GM12891 (cell line): ENCODE data around the gene IMMP2L.
"Not testable (repeated sequence)": the region's sequence is repeated elsewhere in the genome, so short reads cannot be mapped to it uniquely, and the experiment has no call there.

Source experiments
- DNase-seq: peaks from one replicate; pipeline ENCODE4 v3.0.0; 2011; ENCODE audit warnings: low spot score; ENCODE audit not compliant: insufficient read length
- FAIRE-seq: peaks from 2 replicates; lab custom pipeline; 2011; peaks lifted over from hg19 to GRCh38; lab: Jason Lieb, UNC
- PAX5 ChIP-seq: IDR thresholded peaks from 2 replicates; pipeline ENCODE4 v1.6.1; 2011; ENCODE audit warnings: low read length, moderate library complexity, mild to moderate bottlenecking; ENCODE audit not compliant: insufficient read depth, severe bottlenecking
- POLR2A ChIP-seq: IDR thresholded peaks from 2 replicates; pipeline ENCODE4 v1.6.1; 2011; ENCODE audit warnings: low read depth, low read length, control low read depth
- POLR2AphosphoS5 ChIP-seq: IDR thresholded peaks from 2 replicates; pipeline ENCODE4 v1.6.1; 2011; ENCODE audit warnings: low read depth, low read length, control low read depth
- POU2F2 ChIP-seq: IDR thresholded peaks from 2 replicates; pipeline ENCODE4 v1.6.1; 2011; ENCODE audit warnings: low read depth, mild to moderate bottlenecking, control low read depth, low read length, moderate library complexity
- SPI1 ChIP-seq: IDR thresholded peaks from 2 replicates; pipeline ENCODE4 v1.6.1; 2011; ENCODE audit warnings: low read depth, low read length, control low read depth
- TAF1 ChIP-seq: IDR thresholded peaks from 2 replicates; pipeline ENCODE4 v1.6.1; 2011; ENCODE audit warnings: low read depth, low read length, control low read depth

IMMP2L gene

GRCh38 chr7:111511845-111512244, 50.4 kb downstream of the IMMP2L start:
- FAIRE-seq (no peak), DNase-seq (no peak)
- no peak for TF ChIP-seq PAX5

GRCh38 chr7:111510584-111511378, 51.5 kb downstream of the IMMP2L start:
- DNase-seq = no peak
- no peak for FAIRE-seq
- TF ChIP-seq POU2F2 = no peak
- TF ChIP-seq TAF1 = no peak
- no peak for TF ChIP-seq POLR2AphosphoS5
- TF ChIP-seq POLR2A = no peak
- TF ChIP-seq PAX5 = no peak
- no peak for TF ChIP-seq SPI1

GRCh38 chr7:111510062-111510461, 52.2 kb downstream of the IMMP2L start:
- FAIRE-seq (no peak), DNase-seq (no peak)
- TF ChIP-seq POLR2A = no peak
- TF ChIP-seq SPI1 = no peak
- TF ChIP-seq PAX5 = no peak
- TF ChIP-seq TAF1 = no peak
- no peak for TF ChIP-seq POLR2AphosphoS5
- TF ChIP-seq POU2F2 = no peak

GRCh38 chr7:111509288-111509687, 53.0 kb downstream of the IMMP2L start:
- DNase-seq (no peak), FAIRE-seq (peak; percentile 23)
- TF ChIP-seq TAF1 (no peak), PAX5 (no peak), POU2F2 (no peak), SPI1 (no peak), POLR2AphosphoS5 (no peak), POLR2A (no peak)

GRCh38 chr7:111508387-111508786, 53.9 kb downstream of the IMMP2L start:
- peak; percentile 45 for FAIRE-seq
- DNase-seq = no peak
- TF ChIP-seq POLR2A = no peak
- TF ChIP-seq TAF1 = no peak

GRCh38 chr7:111505422-111505821, 56.9 kb downstream of the IMMP2L start:
- not testable (repeated sequence) for DNase-seq, FAIRE-seq

GRCh38 chr7:111501799-111502198, 60.5 kb downstream of the IMMP2L start:
- FAIRE-seq, DNase-seq: not testable (repeated sequence)

- no peak for FAIRE-seq
- no peak for DNase-seq
- TF ChIP-seq POLR2A (no peak), SPI1 (no peak), POU2F2 (no peak), POLR2AphosphoS5 (no peak), TAF1 (no peak), PAX5 (no peak)
Measured at GRCh38 chr7:111499027-111499426, 63.3 kb downstream of the IMMP2L start.

GRCh38 chr7:111498391-111499007, 63.8 kb downstream of the IMMP2L start:
- no peak for FAIRE-seq
- DNase-seq = no peak
- TF ChIP-seq POLR2AphosphoS5 (no peak), SPI1 (no peak), TAF1 (no peak), POLR2A (no peak), POU2F2 (no peak), PAX5 (no peak)

- no peak for DNase-seq
- FAIRE-seq = no peak
- TF ChIP-seq POLR2A (no peak), POLR2AphosphoS5 (no peak), POU2F2 (no peak), TAF1 (no peak), SPI1 (no peak), PAX5 (no peak)
Measured at GRCh38 chr7:111495173-111495810, 67.0 kb downstream of the IMMP2L start.
